Hepatocyte (in vitro differentiated cells): ENCODE results near the gene POU3F4. TPM values are rescaled to one million over a fixed set of nuclear protein-coding genes. Genes with fewer than 3 reads are reported as not detected.

Source experiments
- DNase-seq: peaks from one replicate; pipeline ENCODE4 v3.0.0-alpha.2; 2016; ENCODE audit warnings: low spot score
- H2AFZ ChIP-seq: fragments of 200-600 bp; sonication (generic); 2 replicates; pipeline ENCODE4 v1.6.0; 2016; ENCODE audit warnings: antibody characterized with exemption, mild to moderate bottlenecking
- H3K27ac ChIP-seq: fragments of 200-600 bp; sonication (generic); 2 replicates; pipeline ENCODE4 v1.5.1; 2016; ENCODE audit warnings: mild to moderate bottlenecking
- H3K27me3 ChIP-seq: fragments of 200-600 bp; sonication (generic); 2 replicates; pipeline ENCODE4 v1.6.1; 2016
- H3K36me3 ChIP-seq: fragments of 200-600 bp; sonication (generic); replicated peaks from 2 replicates; pipeline ENCODE4 v1.5.1; 2016; ENCODE audit warnings: low read depth; ENCODE audit not compliant: insufficient read depth
- H3K4me1 ChIP-seq: fragments of 200-600 bp; sonication (generic); 2 replicates; pipeline ENCODE4 v1.5.1; 2016; ENCODE audit warnings: mild to moderate bottlenecking, moderate library complexity; ENCODE audit not compliant: insufficient read depth
- H3K4me2 ChIP-seq: fragments of 200-600 bp; sonication (generic); 2 replicates; pipeline ENCODE4 v1.6.0; 2016
- H3K4me3 ChIP-seq: fragments of 200-600 bp; sonication (generic); 2 replicates; pipeline ENCODE4 v1.5.1; 2016; ENCODE audit warnings: mild to moderate bottlenecking
- H3K79me2 ChIP-seq: fragments of 200-600 bp; sonication (generic); 2 replicates; pipeline ENCODE4 v1.6.0; 2017; ENCODE audit warnings: mild to moderate bottlenecking
- H3K9me2 ChIP-seq: fragments of 200-600 bp; sonication (generic); replicated peaks from 2 replicates; pipeline ENCODE4 v1.6.0; 2017; ENCODE audit warnings: mild to moderate bottlenecking; ENCODE audit not compliant: insufficient read depth
- H3K9me3 ChIP-seq: fragments of 200-600 bp; sonication (generic); 2 replicates; pipeline ENCODE4 v1.5.1; 2016; ENCODE audit warnings: low read depth, mild to moderate bottlenecking
- H4K20me1 ChIP-seq: fragments of 200-600 bp; sonication (generic); 2 replicates; pipeline ENCODE4 v1.6.0; 2016; ENCODE audit warnings: mild to moderate bottlenecking; ENCODE audit not compliant: insufficient read depth, poor library complexity, severe bottlenecking
- EZH2 ChIP-seq: fragments of 200-600 bp; sonication (generic); IDR thresholded peaks from 2 replicates; pipeline ENCODE4 v1.6.1; 2016; ENCODE audit warnings: antibody characterized with exemption, mild to moderate bottlenecking, borderline replicate concordance
- EZH2phosphoT487 ChIP-seq: fragments of 200-600 bp; sonication (generic); IDR thresholded peaks from one replicate; pipeline ENCODE4 v1.6.1; 2018; ENCODE audit warnings: antibody characterized with exemption, mild to moderate bottlenecking, low read depth, moderate library complexity; ENCODE audit not compliant: unreplicated experiment, severe bottlenecking
- WGBS: methylation state at CpG from one replicate; pipeline ENCODE4 v1.1.6; 2016; ENCODE audit warnings: low lambda C conversion rate; ENCODE audit errors: missing lambda C conversion rate; 5-methylcytosine and 5-hydroxymethylcytosine counted together
- polyA plus RNA-seq: library from polyadenylated mRNA; unstranded; fragments of >200 nt; fragmentation: Nextera tagmentation; extraction: Ambion mirVana; gene quantifications from 2 replicates; pipeline ENCODE4 v1.2.1, GENCODE V29; 2016
- total RNA-seq: library from RNA; depleted of rRNA; stranded (reverse); fragments of >200 nt; gene quantifications from 2 replicates; pipeline ENCODE4 v1.2.3, GENCODE V29; 2014
- TF ChIP-seq, protein P1 (sequence below): fragments of 200-600 bp; sonication (generic); IDR thresholded peaks from 2 replicates; pipeline ENCODE4 v1.5.1; 2016; ENCODE audit warnings: antibody characterized with exemption, mild to moderate bottlenecking; ENCODE audit not compliant: poor library complexity

The POU3F4 gene
- 0.03 TPM in 1 of 2 replicates, not detected in the other for total RNA-seq
- polyA plus RNA-seq: 0.40 TPM in 1 of 2 replicates, not detected in the other

DNA sequence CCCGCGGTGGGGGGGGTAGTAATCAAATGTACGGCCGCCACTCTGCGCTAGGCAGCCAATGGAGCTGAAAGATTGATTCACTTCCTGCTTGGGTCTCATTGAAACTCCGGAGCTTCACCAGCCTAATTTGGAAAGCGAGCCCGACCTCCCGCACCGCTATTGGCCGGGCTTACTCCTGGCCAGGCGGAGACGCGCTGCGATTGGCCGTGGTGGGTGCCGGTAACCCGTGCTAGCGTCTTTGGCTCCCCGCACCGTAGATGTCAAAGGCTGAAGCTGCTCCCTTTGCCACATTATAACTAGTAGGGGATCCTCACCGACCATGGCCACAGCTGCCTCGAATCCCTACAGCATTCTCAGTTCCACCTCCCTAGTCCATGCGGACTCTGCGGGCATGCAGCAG, at the start of gene POU3F4:
TSS of gene POU3F4 (plus strand) at position 285 of the 400 bp plus-strand sequence. CDS start at position 320, 35 bp downstream.
- Histone ChIP-seq H3K27ac (no peak within 1 kb of the TSS), H3K27me3 (peaks cover 92% of the 10 kb centered on the region), H3K4me2 (peak within 1 kb of the TSS; percentile 61), H3K36me3 (no peaks in the 10 kb centered on the region), H3K4me3 (no peak within 1 kb of the TSS), H3K4me1 (peaks cover 3% of the 10 kb centered on the region), H4K20me1 (no peaks in the 10 kb centered on the region), H3K9me2 (no peaks in the 10 kb centered on the region), H2AFZ (no peak within 1 kb of the TSS), H3K9me3 (no peaks in the 10 kb centered on the region), H3K79me2 (no peaks in the 10 kb centered on the region)
- WGBS: 38% methylated on average over 25 of the region's 25 CpGs
- DNase-seq: no peak
- TF ChIP-seq EZH2 (no peak), EZH2phosphoT487 (no peak)
- TF ChIP-seq, protein P1, sequence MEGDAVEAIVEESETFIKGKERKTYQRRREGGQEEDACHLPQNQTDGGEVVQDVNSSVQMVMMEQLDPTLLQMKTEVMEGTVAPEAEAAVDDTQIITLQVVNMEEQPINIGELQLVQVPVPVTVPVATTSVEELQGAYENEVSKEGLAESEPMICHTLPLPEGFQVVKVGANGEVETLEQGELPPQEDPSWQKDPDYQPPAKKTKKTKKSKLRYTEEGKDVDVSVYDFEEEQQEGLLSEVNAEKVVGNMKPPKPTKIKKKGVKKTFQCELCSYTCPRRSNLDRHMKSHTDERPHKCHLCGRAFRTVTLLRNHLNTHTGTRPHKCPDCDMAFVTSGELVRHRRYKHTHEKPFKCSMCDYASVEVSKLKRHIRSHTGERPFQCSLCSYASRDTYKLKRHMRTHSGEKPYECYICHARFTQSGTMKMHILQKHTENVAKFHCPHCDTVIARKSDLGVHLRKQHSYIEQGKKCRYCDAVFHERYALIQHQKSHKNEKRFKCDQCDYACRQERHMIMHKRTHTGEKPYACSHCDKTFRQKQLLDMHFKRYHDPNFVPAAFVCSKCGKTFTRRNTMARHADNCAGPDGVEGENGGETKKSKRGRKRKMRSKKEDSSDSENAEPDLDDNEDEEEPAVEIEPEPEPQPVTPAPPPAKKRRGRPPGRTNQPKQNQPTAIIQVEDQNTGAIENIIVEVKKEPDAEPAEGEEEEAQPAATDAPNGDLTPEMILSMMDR: no peak

DNA sequence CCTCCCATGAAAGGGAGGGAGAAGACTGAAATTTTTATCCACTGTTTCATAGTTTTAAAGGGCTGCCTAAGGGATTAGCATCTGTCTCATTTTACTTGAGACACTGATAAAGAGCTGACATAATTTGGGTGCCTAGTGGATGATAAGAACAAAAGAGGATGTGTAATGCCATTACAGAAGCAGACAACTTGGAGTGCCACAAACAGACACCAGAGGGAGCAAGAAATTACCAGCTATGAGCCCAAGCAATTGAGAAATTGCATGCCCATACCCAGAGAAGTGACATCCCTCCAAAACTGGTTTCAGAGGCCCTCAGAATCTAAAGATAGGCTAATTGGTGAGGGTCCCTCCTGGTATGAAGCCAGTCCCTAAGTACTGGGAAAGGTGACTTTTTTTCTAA, 38.5 kb upstream of the POU3F4 start:
- H3K27ac ChIP-seq: no peak overlapping the region
- no peaks in the 10 kb centered on the region for H3K79me2 ChIP-seq
- no peak overlapping the region for H2AFZ ChIP-seq
- TF ChIP-seq EZH2: no peak
- no peak for TF ChIP-seq EZH2phosphoT487
- TF ChIP-seq, protein P1: peak; percentile 40
- H3K9me3 ChIP-seq: no peaks in the 10 kb centered on the region
- H3K4me1 ChIP-seq: no peaks in the 10 kb centered on the region
- H3K4me3 ChIP-seq: no peak overlapping the region
- peak; percentile 21 for DNase-seq
- no peak overlapping the region for H3K4me2 ChIP-seq
- no peaks in the 10 kb centered on the region for H3K36me3 ChIP-seq
- H3K27me3 ChIP-seq: no peaks in the 10 kb centered on the region
- H3K9me2 ChIP-seq: no peaks in the 10 kb centered on the region
- H4K20me1 ChIP-seq: no peaks in the 10 kb centered on the region

DNA sequence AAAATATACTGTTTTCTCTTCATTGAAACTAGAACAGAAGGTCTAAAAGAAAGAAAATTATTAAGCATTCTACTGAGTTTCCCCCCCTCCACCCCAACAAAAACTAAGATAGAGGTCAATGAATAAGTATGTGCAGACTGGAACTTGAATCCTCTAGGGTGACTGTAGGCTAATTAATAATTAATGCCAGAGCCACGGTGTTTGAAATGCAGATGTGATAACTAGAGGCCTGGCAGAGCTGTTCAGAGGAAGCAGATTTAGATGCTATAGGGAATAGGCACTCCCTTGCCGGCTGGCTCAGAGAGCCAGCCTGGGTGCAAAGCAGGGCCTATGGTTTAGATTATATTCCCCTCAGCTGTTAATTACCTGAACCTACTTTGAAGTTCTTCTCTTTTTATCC, 12.2 kb upstream of the POU3F4 start:
- Histone ChIP-seq H2AFZ (no peak overlapping the region), H3K79me2 (no peaks in the 10 kb centered on the region), H3K9me3 (no peaks in the 10 kb centered on the region), H3K27me3 (peaks cover 11% of the 10 kb centered on the region), H3K4me2 (no peak overlapping the region), H4K20me1 (no peaks in the 10 kb centered on the region), H3K4me3 (no peak overlapping the region), H3K4me1 (no peaks in the 10 kb centered on the region), H3K36me3 (no peaks in the 10 kb centered on the region), H3K27ac (no peak overlapping the region), H3K9me2 (no peaks in the 10 kb centered on the region)
- DNase-seq: no peak
- TF ChIP-seq EZH2phosphoT487 (no peak), EZH2 (no peak)
- TF ChIP-seq, protein P1: no peak
- WGBS: 40% methylated on average over 2 of the region's 2 CpGs

DNA sequence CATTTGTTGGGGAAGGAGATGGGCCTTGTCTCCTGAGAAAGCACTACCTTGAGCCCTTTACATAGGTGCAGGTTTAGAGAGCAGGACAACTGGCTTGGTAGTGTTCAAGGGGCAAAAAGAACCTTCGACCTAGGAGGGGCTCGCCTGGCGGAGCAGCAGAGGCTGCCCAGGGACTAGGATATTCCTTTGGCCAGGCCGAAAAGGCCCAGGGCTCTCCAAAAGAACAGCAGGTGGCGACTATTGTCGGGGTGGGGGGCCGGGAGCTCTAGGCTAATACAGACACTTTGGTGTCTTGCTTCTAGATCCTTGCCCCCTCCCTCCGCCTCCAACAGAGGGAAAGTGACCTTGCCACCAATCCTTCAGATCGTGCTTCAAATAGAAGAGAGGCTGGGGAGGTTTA, 7.1 kb upstream of the POU3F4 start:
- no peak overlapping the region for H2AFZ ChIP-seq
- no peaks in the 10 kb centered on the region for H3K79me2 ChIP-seq
- H3K27ac ChIP-seq: no peak overlapping the region
- no peak for TF ChIP-seq EZH2phosphoT487
- TF ChIP-seq EZH2: no peak
- TF ChIP-seq, protein P1: no peak
- no peaks in the 10 kb centered on the region for H3K36me3 ChIP-seq
- H3K9me2 ChIP-seq: no peaks in the 10 kb centered on the region
- no peak overlapping the region for H3K4me2 ChIP-seq
- no peaks in the 10 kb centered on the region for H3K9me3 ChIP-seq
- no peak overlapping the region for H3K4me3 ChIP-seq
- H4K20me1 ChIP-seq: no peaks in the 10 kb centered on the region
- no peak for DNase-seq
- 38% methylated on average over 9 of the region's 9 CpGs for WGBS
- H3K27me3 ChIP-seq: peaks cover 57% of the 10 kb centered on the region
- H3K4me1 ChIP-seq: no peaks in the 10 kb centered on the region
